ENCODE data around the gene COX5A. TPM values are rescaled to one million over a fixed set of nuclear protein-coding genes. Genes with fewer than 3 reads are reported as not detected.
"Not testable (repeated sequence)": the region's sequence is repeated elsewhere in the genome, so short reads cannot be mapped to it uniquely, and the experiment has no call there.

The COX5A gene
- total RNA-seq, 2 donors from 2014 or later = 243 to 279 TPM

DNA sequence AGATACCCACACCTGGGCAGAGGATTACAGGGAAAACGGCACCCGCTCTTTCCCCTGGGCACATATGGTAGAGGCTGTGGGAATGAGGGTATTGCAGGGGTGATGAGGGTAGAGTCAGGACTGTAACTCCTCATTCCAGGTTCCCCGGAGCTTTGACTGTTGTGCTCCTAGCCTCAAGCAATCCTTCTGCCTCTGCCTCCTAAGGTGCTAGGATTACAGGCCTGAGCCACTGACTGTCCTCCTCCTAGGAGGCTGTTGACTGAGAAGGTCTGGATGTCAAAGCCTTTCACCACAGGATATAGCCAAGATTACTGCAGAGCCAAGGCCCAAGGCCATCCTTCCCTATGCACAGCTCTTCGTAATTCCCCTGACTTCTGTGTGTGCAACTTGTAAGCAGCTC is 49.2 kb downstream of the COX5A start:
- H3K4me3 ChIP-seq (ENCODE audit: low read length) = no peak overlapping the region
- WGBS, 2 experiments (ENCODE audit: insufficient coverage in 1 of 2, insufficient read length in 1 of 2) = 96% methylated on average over 3 to 4 of the region's 4 CpGs

DNA sequence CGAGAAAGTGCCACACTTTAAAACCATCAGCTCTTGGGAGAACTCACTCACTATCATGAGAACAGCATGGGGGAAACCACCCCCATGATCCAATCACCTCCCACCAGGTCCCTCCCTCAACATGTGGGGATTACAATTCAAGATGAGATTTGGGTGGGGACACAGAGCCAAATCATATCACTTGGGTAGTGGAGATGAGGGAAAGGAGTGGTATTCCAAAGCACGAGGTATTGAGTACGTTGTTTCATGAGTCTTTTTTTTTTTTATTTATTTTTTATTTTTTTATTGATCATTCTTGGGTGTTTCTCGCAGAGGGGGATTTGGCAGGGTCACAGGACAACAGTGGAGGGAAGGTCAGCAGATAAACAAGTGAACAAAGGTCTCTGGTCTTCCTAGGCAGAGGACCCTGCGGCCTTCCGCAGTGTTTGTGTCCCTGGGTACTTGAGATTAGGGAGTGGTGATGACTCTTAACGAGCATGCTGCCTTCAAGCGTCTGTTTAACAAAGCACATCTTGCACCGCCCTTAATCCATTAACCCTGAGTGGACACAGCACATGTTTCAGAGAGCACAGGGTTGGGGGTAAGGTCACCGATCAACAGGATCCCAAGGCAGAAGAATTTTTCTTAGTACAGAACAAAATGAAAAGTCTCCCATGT is 50.2 kb downstream of the COX5A start:
- H3K27me3 ChIP-seq (ENCODE audit: control insufficient read depth, insufficient read depth, low read length, poor library complexity, severe bottlenecking); H3K4me3 Mint-ChIP-seq; H3K4me3 ChIP-seq (ENCODE audit: low read length); H3K9me3 ChIP-seq (ENCODE audit: control insufficient read depth, low read length); H3K36me3 Mint-ChIP-seq (ENCODE audit: low read depth); H3K9ac ChIP-seq (ENCODE audit: extremely low read depth, low read length, poor library complexity, severe bottlenecking); H3K27me3 Mint-ChIP-seq (ENCODE audit: insufficient read depth); H3K9me3 Mint-ChIP-seq; DNase-seq; H3K27ac ChIP-seq (ENCODE audit: low read depth, low read length); H3K4me1 ChIP-seq (ENCODE audit: control insufficient read depth, insufficient read depth, low read length): not testable (repeated sequence)
- WGBS, 2 experiments (ENCODE audit: insufficient coverage in 1 of 2, insufficient read length in 1 of 2) = 92% methylated on average over 2 of the region's 10 CpGs; no CpG with 5 or more reads in 1 of the 2 experiments
- H3K4me1 Mint-ChIP-seq = peaks cover 19% of the 10 kb centered on the region
- H3K36me3 ChIP-seq (ENCODE audit: control insufficient read depth, insufficient read depth, low read length) = peaks cover 16% of the 10 kb centered on the region
- peak overlapping the region; percentile 58 for H3K27ac Mint-ChIP-seq

More for the DNA sequence above, 49.2 kb downstream of the COX5A start:
- Mint-ChIP-seq H3K36me3 (ENCODE audit: low read depth) (peaks cover 20% of the 10 kb centered on the region), H3K27ac (no peak overlapping the region), H3K4me3 (peak overlapping the region; percentile 86), H3K4me1 (peaks cover 19% of the 10 kb centered on the region), H3K9me3 (peaks cover 1% of the 10 kb centered on the region), H3K27me3 (ENCODE audit: insufficient read depth) (no peaks in the 10 kb centered on the region)
- Histone ChIP-seq H3K27ac (ENCODE audit: low read depth, low read length) (no peak overlapping the region), H3K27me3 (ENCODE audit: control insufficient read depth, insufficient read depth, low read length, poor library complexity, severe bottlenecking) (no peaks in the 10 kb centered on the region), H3K9ac (ENCODE audit: extremely low read depth, low read length, poor library complexity, severe bottlenecking) (no peak overlapping the region), H3K36me3 (ENCODE audit: control insufficient read depth, insufficient read depth, low read length) (peaks cover 27% of the 10 kb centered on the region), H3K9me3 (ENCODE audit: control insufficient read depth, low read length) (no peaks in the 10 kb centered on the region), H3K4me1 (ENCODE audit: control insufficient read depth, insufficient read depth, low read length) (peaks cover 7% of the 10 kb centered on the region)
- no peak for DNase-seq
- TF ChIP-seq, protein P1, sequence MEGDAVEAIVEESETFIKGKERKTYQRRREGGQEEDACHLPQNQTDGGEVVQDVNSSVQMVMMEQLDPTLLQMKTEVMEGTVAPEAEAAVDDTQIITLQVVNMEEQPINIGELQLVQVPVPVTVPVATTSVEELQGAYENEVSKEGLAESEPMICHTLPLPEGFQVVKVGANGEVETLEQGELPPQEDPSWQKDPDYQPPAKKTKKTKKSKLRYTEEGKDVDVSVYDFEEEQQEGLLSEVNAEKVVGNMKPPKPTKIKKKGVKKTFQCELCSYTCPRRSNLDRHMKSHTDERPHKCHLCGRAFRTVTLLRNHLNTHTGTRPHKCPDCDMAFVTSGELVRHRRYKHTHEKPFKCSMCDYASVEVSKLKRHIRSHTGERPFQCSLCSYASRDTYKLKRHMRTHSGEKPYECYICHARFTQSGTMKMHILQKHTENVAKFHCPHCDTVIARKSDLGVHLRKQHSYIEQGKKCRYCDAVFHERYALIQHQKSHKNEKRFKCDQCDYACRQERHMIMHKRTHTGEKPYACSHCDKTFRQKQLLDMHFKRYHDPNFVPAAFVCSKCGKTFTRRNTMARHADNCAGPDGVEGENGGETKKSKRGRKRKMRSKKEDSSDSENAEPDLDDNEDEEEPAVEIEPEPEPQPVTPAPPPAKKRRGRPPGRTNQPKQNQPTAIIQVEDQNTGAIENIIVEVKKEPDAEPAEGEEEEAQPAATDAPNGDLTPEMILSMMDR (conservative IDR thresholded peaks at IDR 0.05) = no peak

DNA sequence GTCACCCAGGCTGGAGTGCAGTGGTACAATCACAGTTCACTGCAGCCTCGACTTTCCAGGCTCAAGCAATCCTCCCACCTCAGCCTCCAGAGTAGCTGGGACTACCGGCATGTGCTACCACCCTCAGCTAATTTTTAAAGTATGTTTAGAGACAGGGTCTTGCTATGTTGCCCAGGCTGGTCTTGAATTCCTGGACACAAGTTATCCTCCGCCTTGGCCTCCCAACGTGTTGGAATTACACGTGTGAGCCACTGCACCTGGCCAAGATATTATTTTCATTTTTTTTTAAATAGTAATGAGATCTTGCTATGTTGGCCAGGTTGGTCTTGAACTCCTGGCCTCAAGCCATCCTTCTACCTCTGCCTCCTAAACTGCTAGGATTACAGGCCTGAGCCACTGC is 52.4 kb downstream of the COX5A start:
- H3K9me3 Mint-ChIP-seq = peaks cover 8% of the 10 kb centered on the region
- no peak overlapping the region for H3K4me3 Mint-ChIP-seq
- peaks cover 17% of the 10 kb centered on the region for H3K4me1 Mint-ChIP-seq
- peaks cover 3% of the 10 kb centered on the region for H3K4me1 ChIP-seq (ENCODE audit: control insufficient read depth, insufficient read depth, low read length)
- H3K4me3 ChIP-seq (ENCODE audit: low read length) = no peak overlapping the region
- H3K27me3 Mint-ChIP-seq (ENCODE audit: insufficient read depth) = no peaks in the 10 kb centered on the region
- no peak overlapping the region for H3K27ac ChIP-seq (ENCODE audit: low read depth, low read length)
- 76 to 88% methylated on average over 3 to 5 of the region's 5 CpGs for WGBS, 2 experiments (ENCODE audit: insufficient coverage in 1 of 2, insufficient read length in 1 of 2)
- H3K36me3 ChIP-seq (ENCODE audit: control insufficient read depth, insufficient read depth, low read length) = no peaks in the 10 kb centered on the region
- no peaks in the 10 kb centered on the region for H3K27me3 ChIP-seq (ENCODE audit: control insufficient read depth, insufficient read depth, low read length, poor library complexity, severe bottlenecking)
- DNase-seq = no peak
- no peaks in the 10 kb centered on the region for H3K36me3 Mint-ChIP-seq (ENCODE audit: low read depth)
- no peak overlapping the region for H3K27ac Mint-ChIP-seq
- H3K9me3 ChIP-seq (ENCODE audit: control insufficient read depth, low read length) = peaks cover 16% of the 10 kb centered on the region
- TF ChIP-seq, protein P1 (conservative IDR thresholded peaks at IDR 0.05) = no peak
- no peak overlapping the region for H3K9ac ChIP-seq (ENCODE audit: extremely low read depth, low read length, poor library complexity, severe bottlenecking)
